HepG2 (cell line): ENCODE results near the gene PMEL. TPM values are rescaled to one million over a fixed set of nuclear protein-coding genes. Genes with fewer than 3 reads are reported as not detected.

Source experiments
- ATAC-seq: fragments of 200-7000 bp; cut with Tn5 transposase; 3 replicates; pipeline ENCODE4 v1.9.1; 2020; ENCODE audit warnings: mild to moderate bottlenecking, moderate library complexity
- BruUV-seq: library from RNA; stranded (reverse); fragments of 400-500 nt; replicated peaks from 2 replicates; lab custom pipeline; 2021; lab: Mats Ljungman, UMichigan
- CTCF ChIA-PET: fragments of 300-600 bp; formaldehyde crosslinking; extraction: SDS; loops from one replicate; lab custom pipeline; 2021; ENCODE audit warnings: low total read pairs, inconsistent platforms, low intra/inter-chr PET ratio; lab: Yijun Ruan, JAX
- POLR2A ChIA-PET: fragments of 350-600 bp; sonication (Branson Sonifier 250); formaldehyde crosslinking; loops from one replicate; lab custom pipeline; 2020; ENCODE audit warnings: antibody characterized with exemption, inconsistent platforms; lab: Yijun Ruan, JAX
- DNase-seq: peaks from one replicate; pipeline ENCODE4 v3.0.0-alpha.2; 2015; ENCODE audit warnings: low spot score
- FAIRE-seq: peaks from 3 replicates; lab custom pipeline; 2011; peaks lifted over from hg19 to GRCh38; lab: Jason Lieb, UNC
- H2AFZ ChIP-seq: one replicate; pipeline ENCODE4 v1.6.1; 2011; ENCODE audit warnings: low read length, inconsistent platforms
- H3K27ac ChIP-seq: fragments of 300-600 bp; 3 replicates; pipeline ENCODE4 v1.8.0; 2011; ENCODE audit warnings: mixed run types, mild to moderate bottlenecking, mixed read lengths, low read length, inconsistent platforms; ENCODE audit not compliant: insufficient read depth; ENCODE audit errors: extremely low read length
- H3K27me3 ChIP-seq, 2 experiments: fragments of 200-600 bp in 1 of 2; 2 replicates in 1 of 2; 3 replicates in 1 of 2; pipeline versions ENCODE4 v1.6.0 to v1.8.0; 2011; ENCODE audit warnings: low read length in 2 of 2, mild to moderate bottlenecking in 2 of 2, moderate library complexity in 2 of 2, inconsistent platforms in 1 of 2; ENCODE audit not compliant: insufficient read depth in 2 of 2, control insufficient read depth in 1 of 2
- H3K36me3 ChIP-seq, 2 experiments: fragments of 200-600 bp in 1 of 2; replicated peaks in 1 of 2; 2 replicates in 1 of 2; 3 replicates in 1 of 2; pipeline versions ENCODE4 v1.5.1 to v1.8.0; 2011; ENCODE audit warnings: low read length in 2 of 2, inconsistent platforms in 1 of 2; ENCODE audit not compliant: insufficient read depth in 2 of 2, control insufficient read depth in 1 of 2
- H3K4me1 ChIP-seq: 2 replicates; pipeline ENCODE4 v1.5.1; 2012; ENCODE audit warnings: low read length, inconsistent platforms; ENCODE audit not compliant: insufficient read depth
- H3K4me2 ChIP-seq: 2 replicates; pipeline ENCODE4 v1.6.0; 2011; ENCODE audit warnings: low read depth, low read length, inconsistent platforms
- H3K4me3 ChIP-seq, 3 experiments: fragments of 200-600 bp in 1 of 3; sonication (generic), shearing (Covaris generic) in 1 of 3; replicated peaks in 1 of 3; 2 replicates each; pipeline ENCODE4 v1.5.1; 2011 to 2016; ENCODE audit warnings: low read length in 3 of 3, inconsistent platforms in 2 of 3, low read depth in 2 of 3, mild to moderate bottlenecking in 2 of 3, control low read depth in 1 of 3, mixed read lengths in 1 of 3; ENCODE audit not compliant: insufficient read depth in 1 of 3
- H3K79me2 ChIP-seq: one replicate; pipeline ENCODE4 v1.6.1; 2011; ENCODE audit warnings: low read length, inconsistent platforms; ENCODE audit not compliant: insufficient read depth
- H3K9ac ChIP-seq: 2 replicates; pipeline ENCODE4 v1.6.0; 2011; ENCODE audit warnings: mild to moderate bottlenecking, low read depth, low read length, inconsistent platforms; ENCODE audit not compliant: insufficient read depth
- H3K9me3 ChIP-seq: 2 replicates; pipeline ENCODE4 v1.5.1; 2012; ENCODE audit warnings: mild to moderate bottlenecking, low read length
- H4K20me1 ChIP-seq: 2 replicates; pipeline ENCODE4 v1.6.0; 2011; ENCODE audit warnings: inconsistent platforms, mild to moderate bottlenecking, low read length, moderate library complexity; ENCODE audit not compliant: insufficient read depth
- MLLT10 ChIP-seq: sonication (generic); formaldehyde crosslinking; IDR thresholded peaks from 2 replicates; pipeline ENCODE4 v1.4.0; 2020; ENCODE audit warnings: missing genetic modification reagents
- PLRG1 ChIP-seq: fragments of 450-650 bp; conservative IDR thresholded peaks from 2 replicates; pipeline ENCODE4 v1.6.1; 2016
- RELA ChIP-seq: sonication (generic); formaldehyde crosslinking; IDR thresholded peaks from 2 replicates; pipeline ENCODE4 v1.4.0; 2020; ENCODE audit warnings: missing genetic modification reagents
- ZNF446 ChIP-seq: sonication (generic); formaldehyde crosslinking; IDR thresholded peaks from 2 replicates; pipeline ENCODE4 v1.5.0; 2020; ENCODE audit warnings: mild to moderate bottlenecking, missing genetic modification reagents
- ZNF484 ChIP-seq: sonication (generic); formaldehyde crosslinking; IDR thresholded peaks from 2 replicates; pipeline ENCODE4 v1.5.1; 2020; ENCODE audit warnings: mild to moderate bottlenecking, low read depth, missing genetic modification reagents, borderline replicate concordance
- ZNF546 ChIP-seq: sonication (generic); formaldehyde crosslinking; conservative IDR thresholded peaks from 2 replicates; pipeline ENCODE4 v1.8.1; 2023; ENCODE audit warnings: mild to moderate bottlenecking, missing genetic modification reagents
- ZNF550 ChIP-seq: sonication (generic); formaldehyde crosslinking; IDR thresholded peaks from 2 replicates; pipeline ENCODE4 v1.4.0; 2020; ENCODE audit warnings: mild to moderate bottlenecking, missing genetic modification reagents, borderline replicate concordance
- WGBS: methylation state at CpG from one replicate; pipeline ENCODE4 v1.1.6; 2017; ENCODE audit warnings: low lambda C conversion rate; 5-methylcytosine and 5-hydroxymethylcytosine counted together
- in situ Hi-C: cut with HindIII; loops from 2 replicates; pipeline ENCODE4 v1.10.0; 2017; ENCODE audit warnings: low pct_unique_long_range_greater_than_20kb; ENCODE audit not compliant: extremely low pct_ligation_motif_present
- intact Hi-C: fragments of 100-400 bp; cut with micrococcal nuclease; formaldehyde crosslinking; loops from one replicate; pipeline ENCODE4 v1.10.0; 2022; ENCODE audit not compliant: unreplicated experiment
- polyA plus RNA-seq, 8 experiments: library from polyadenylated mRNA; depleted of rRNA in 3 of 8; stranded (reverse) in 7 of 8; unstranded in 1 of 8; fragments of >200 nt; fragmentation: Illumina TruSeq in 4 of 8; extraction: Trizol in 4 of 8; gene quantifications; 2 replicates each; pipeline versions ENCODE4 v1.2.1 to v1.2.3, GENCODE V29; 2011 to 2016; ENCODE audit warnings: low read depth in 4 of 8, missing spikeins in 1 of 8, mixed read lengths in 1 of 8; ENCODE audit not compliant: insufficient read depth in 1 of 8
- total RNA-seq, 5 experiments: library from RNA; depleted of rRNA; stranded (reverse); fragments of >200 nt; fragmentation: Illumina TruSeq; extraction: Trizol; gene quantifications; 2 replicates each; pipeline ENCODE4 v1.2.3, GENCODE V29; 2016; ENCODE audit warnings: low read depth in 1 of 5
- TF ChIP-seq, protein P1 (sequence below), 2 experiments: fragments of 450-650 bp in 1 of 2; sonication (generic) in 1 of 2; formaldehyde crosslinking in 1 of 2; IDR thresholded peaks; 2 replicates each; pipeline versions ENCODE4 v1.6.1 to v1.8.0; 2016 to 2022; ENCODE audit warnings: antibody characterized with exemption in 1 of 2, mild to moderate bottlenecking in 1 of 2, missing genetic modification reagents in 1 of 2
- TF ChIP-seq, protein P2 (sequence below): sonication (generic); formaldehyde crosslinking; IDR thresholded peaks from 2 replicates; pipeline ENCODE4 v1.4.0; 2020; ENCODE audit warnings: mild to moderate bottlenecking, missing genetic modification reagents

PMEL gene
- total and polyA plus RNA-seq, 2 of the 13 experiments (the other 11 are each of a cell fraction or from before 2014, with no cell fraction given): 0.49 to 3.3 TPM

DNA sequence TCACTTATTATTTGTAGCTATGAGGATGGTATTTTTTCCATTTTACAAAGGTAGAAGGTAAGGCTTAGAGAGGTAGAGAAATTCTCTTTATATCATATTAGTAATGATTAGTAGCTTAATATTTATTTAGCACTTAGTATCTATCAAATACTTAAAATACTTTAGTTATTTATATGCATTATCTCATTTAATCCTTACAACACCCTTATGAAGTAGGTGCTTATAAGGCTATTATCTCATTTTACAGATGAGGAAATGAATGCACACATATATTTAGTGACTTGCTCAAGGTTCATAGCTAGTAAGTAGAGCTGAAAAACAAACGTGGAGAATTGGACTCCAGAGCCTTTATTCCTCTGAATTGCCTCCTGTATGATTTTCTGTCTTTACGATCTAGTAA, 19.0 kb upstream of the PMEL start:
- TF ChIP-seq, protein P1, sequence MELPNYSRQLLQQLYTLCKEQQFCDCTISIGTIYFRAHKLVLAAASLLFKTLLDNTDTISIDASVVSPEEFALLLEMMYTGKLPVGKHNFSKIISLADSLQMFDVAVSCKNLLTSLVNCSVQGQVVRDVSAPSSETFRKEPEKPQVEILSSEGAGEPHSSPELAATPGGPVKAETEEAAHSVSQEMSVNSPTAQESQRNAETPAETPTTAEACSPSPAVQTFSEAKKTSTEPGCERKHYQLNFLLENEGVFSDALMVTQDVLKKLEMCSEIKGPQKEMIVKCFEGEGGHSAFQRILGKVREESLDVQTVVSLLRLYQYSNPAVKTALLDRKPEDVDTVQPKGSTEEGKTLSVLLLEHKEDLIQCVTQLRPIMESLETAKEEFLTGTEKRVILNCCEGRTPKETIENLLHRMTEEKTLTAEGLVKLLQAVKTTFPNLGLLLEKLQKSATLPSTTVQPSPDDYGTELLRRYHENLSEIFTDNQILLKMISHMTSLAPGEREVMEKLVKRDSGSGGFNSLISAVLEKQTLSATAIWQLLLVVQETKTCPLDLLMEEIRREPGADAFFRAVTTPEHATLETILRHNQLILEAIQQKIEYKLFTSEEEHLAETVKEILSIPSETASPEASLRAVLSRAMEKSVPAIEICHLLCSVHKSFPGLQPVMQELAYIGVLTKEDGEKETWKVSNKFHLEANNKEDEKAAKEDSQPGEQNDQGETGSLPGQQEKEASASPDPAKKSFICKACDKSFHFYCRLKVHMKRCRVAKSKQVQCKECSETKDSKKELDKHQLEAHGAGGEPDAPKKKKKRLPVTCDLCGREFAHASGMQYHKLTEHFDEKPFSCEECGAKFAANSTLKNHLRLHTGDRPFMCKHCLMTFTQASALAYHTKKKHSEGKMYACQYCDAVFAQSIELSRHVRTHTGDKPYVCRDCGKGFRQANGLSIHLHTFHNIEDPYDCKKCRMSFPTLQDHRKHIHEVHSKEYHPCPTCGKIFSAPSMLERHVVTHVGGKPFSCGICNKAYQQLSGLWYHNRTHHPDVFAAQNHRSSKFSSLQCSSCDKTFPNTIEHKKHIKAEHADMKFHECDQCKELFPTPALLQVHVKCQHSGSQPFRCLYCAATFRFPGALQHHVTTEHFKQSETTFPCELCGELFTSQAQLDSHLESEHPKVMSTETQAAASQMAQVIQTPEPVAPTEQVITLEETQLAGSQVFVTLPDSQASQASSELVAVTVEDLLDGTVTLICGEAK (IDR thresholded peaks at IDR 0.05): no peak
- TF ChIP-seq, protein P1 (CRISPR knock-in tag; IDR thresholded peaks at IDR 0.05): no peak
- TF ChIP-seq MLLT10 (CRISPR knock-in tag) (no peak), ZNF484 (CRISPR knock-in tag) (no peak), RELA (CRISPR knock-in tag) (no peak), ZNF546 (no peak), ZNF550 (CRISPR knock-in tag) (no peak), ZNF446 (CRISPR knock-in tag) (no peak), PLRG1 (no peak)
- TF ChIP-seq, protein P2, sequence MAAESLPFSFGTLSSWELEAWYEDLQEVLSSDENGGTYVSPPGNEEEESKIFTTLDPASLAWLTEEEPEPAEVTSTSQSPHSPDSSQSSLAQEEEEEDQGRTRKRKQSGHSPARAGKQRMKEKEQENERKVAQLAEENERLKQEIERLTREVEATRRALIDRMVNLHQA (CRISPR knock-in tag): no peak
- ATAC-seq (no peak), FAIRE-seq (no peak), DNase-seq (no peak)
- Histone ChIP-seq H3K9me3 (no peaks in the 10 kb centered on the region), H3K27me3 (no peaks in the 10 kb centered on the region), H3K27ac (no peak overlapping the region), H2AFZ (no peak overlapping the region), H3K36me3 (peaks cover 4 to 26% of the 10 kb centered on the region in 2 experiments; a peak in 4 of 5 replicates), H3K9ac (no peak overlapping the region), H3K4me2 (no peak overlapping the region), H3K4me1 (no peaks in the 10 kb centered on the region), H3K79me2 (no peaks in the 10 kb centered on the region), H4K20me1 (no peaks in the 10 kb centered on the region), H3K4me3 (no peak overlapping the region)
- 72% methylated on average over 2 of the region's 2 CpGs for WGBS
- POLR2A ChIA-PET: interaction anchor here (0.7 to 5.6 kb wide), 5 partner anchors 11 to 99 kb away, joined by 3 to 45 read pairs (median 4); partner anchors contain the start of genes RAB5B and SUOX
- BruUV-seq: no TSS peak
- CTCF ChIA-PET: no interaction called here
- intact Hi-C loops: no loop called here
- in situ Hi-C loops: no loop called here
